Activated CD4-positive, CD25-positive, alpha-beta regulatory T cell treated with anti-CD3 and anti-CD28 coated beads, Interleukin-2, amount 50 U/mL, for 72 hours (primary cell): ENCODE data around the gene MCF2L2.
"Not testable (repeated sequence)": the region's sequence is repeated elsewhere in the genome, so short reads cannot be mapped to it uniquely, and the experiment has no call there.

Experiments used
- DNase-seq: peaks from one replicate; pipeline ENCODE4 v3.0.0; 2021

The MCF2L2 gene

GRCh38 chr3:183261151-183261724 lies 167.2 kb downstream of the MCF2L2 start:
- DNase-seq = no peak

GRCh38 chr3:183260167-183260904 lies 168.1 kb downstream of the MCF2L2 start:
- DNase-seq = no peak

- DNase-seq = no peak
These were observed 168.8 kb downstream of the MCF2L2 start for GRCh38 chr3:183259621-183260020.

- DNase-seq = no peak
These were observed 169.3 kb downstream of the MCF2L2 start for GRCh38 chr3:183259087-183259486.

GRCh38 chr3:183255348-183255730 lies 173.1 kb downstream of the MCF2L2 start:
- DNase-seq = no peak

- DNase-seq = no peak
These were observed 173.7 kb downstream of the MCF2L2 start for GRCh38 chr3:183254487-183255347.

GRCh38 chr3:183253528-183254486 lies 174.6 kb downstream of the MCF2L2 start:
- DNase-seq = peak; percentile 42

- DNase-seq = no peak
These were observed 175.4 kb downstream of the MCF2L2 start, which contains the start of gene B3GNT5 for GRCh38 chr3:183252973-183253527. TSS of gene B3GNT5 (plus strand) at chr3:183253253. CDS start at chr3:183269799, 16,546 bp downstream.

GRCh38 chr3:183252118-183252782 lies 176.2 kb downstream of the MCF2L2 start:
- DNase-seq = no peak

GRCh38 chr3:183249006-183249718 lies 179.3 kb downstream of the MCF2L2 start:
- no peak for DNase-seq

- no peak for DNase-seq
These were observed 181.3 kb downstream of the MCF2L2 start for GRCh38 chr3:183247011-183247589.

GRCh38 chr3:183244981-183245476 lies 183.4 kb downstream of the MCF2L2 start:
- DNase-seq = no peak

- no peak for DNase-seq
These were observed 184.2 kb downstream of the MCF2L2 start for GRCh38 chr3:183244219-183244618.

- DNase-seq = no peak
These were observed 186.0 kb downstream of the MCF2L2 start for GRCh38 chr3:183242431-183242830.

GRCh38 chr3:183239046-183239445 lies 189.4 kb downstream of the MCF2L2 start:
- no peak for DNase-seq

- DNase-seq = no peak
These were observed 194.5 kb downstream of the MCF2L2 start for GRCh38 chr3:183233966-183234365.

- DNase-seq = no peak
These were observed 197.6 kb downstream of the MCF2L2 start for GRCh38 chr3:183230826-183231225.

- DNase-seq = not testable (repeated sequence)
These were observed 198.2 kb downstream of the MCF2L2 start for GRCh38 chr3:183230251-183230650.

- DNase-seq = no peak
These were observed 199.2 kb downstream of the MCF2L2 start for GRCh38 chr3:183229178-183229577.

- no peak for DNase-seq
These were observed 200.8 kb downstream of the MCF2L2 start for GRCh38 chr3:183227586-183227985.
